SKM-1 treated with dmso at 0.1 percent for 144 hours (cell line): ENCODE measurements around the gene JAZF1.
A peak's percentile ranks its signal among the peaks of the same experiment; 100 is the strongest.

Source experiments
- DNase-seq: peaks from one replicate; lab custom pipeline; 2025; ENCODE audit not compliant: unreplicated experiment; lab: John Stamatoyannopoulos, UW

JAZF1 gene

GRCh38 chr7:27795977-27796376 is 384.6 kb downstream of the JAZF1 start:
- DNase-seq: no peak

GRCh38 chr7:27793780-27794179 is 386.8 kb downstream of the JAZF1 start:
- no peak for DNase-seq

GRCh38 chr7:27788437-27788836 is 392.2 kb downstream of the JAZF1 start:
- no peak for DNase-seq

GRCh38 chr7:27784399-27785053 is 396.1 kb downstream of the JAZF1 start:
- DNase-seq: peak; percentile 30

- no peak for DNase-seq
Measured at GRCh38 chr7:27782849-27783248, 397.7 kb downstream of the JAZF1 start.

GRCh38 chr7:27781188-27781587 is 399.4 kb downstream of the JAZF1 start:
- DNase-seq: no peak
